Natural killer cell treated with Interleukin-12 subunit alpha and Interleukin-12 subunit beta and Interleukin-15 and Interleukin-18, amount 100 ng/mL, for 72 hours (primary cell): ENCODE measurements around the gene PPP2R2B. TPM values are rescaled to one million over a fixed set of nuclear protein-coding genes. Genes with fewer than 3 reads are reported as not detected.
A peak's percentile ranks its signal among the peaks of the same experiment; 100 is the strongest.

Experiments
- ATAC-seq, 2 donors: fragments of 150-1000 bp; cut with Tn5 transposase in 1 of 2; sonication (Bioruptor Pico), chemical (Tn5 transposase) in 1 of 2; 2 replicates each; pipeline ENCODE4 v1.10.0; 2021
- DNase-seq: peaks from one replicate; pipeline ENCODE4 v3.0.0; 2022; ENCODE audit warnings: low spot score
- H3K27ac Mint-ChIP-seq, 2 donors: 1 replicate in 1 of 2; 2 replicates in 1 of 2; pipeline ENCODE4 v1.8.0; 2022; ENCODE audit warnings: mixed read lengths in 2 of 2, mild to moderate bottlenecking in 1 of 2, moderate library complexity in 1 of 2
- H3K27me3 Mint-ChIP-seq, 2 donors: 1 replicate in 1 of 2; 2 replicates in 1 of 2; pipeline ENCODE4 v1.8.0; 2022; ENCODE audit warnings: mixed read lengths in 2 of 2
- H3K36me3 Mint-ChIP-seq: one replicate; pipeline ENCODE4 v1.8.0; 2022; ENCODE audit warnings: mixed read lengths
- H3K4me1 Mint-ChIP-seq, 2 donors: 1 replicate in 1 of 2; 2 replicates in 1 of 2; pipeline ENCODE4 v1.8.0; 2022; ENCODE audit warnings: low read depth in 2 of 2, mixed read lengths in 2 of 2, mild to moderate bottlenecking in 1 of 2
- H3K4me3 Mint-ChIP-seq: one replicate; pipeline ENCODE4 v1.8.0; 2022; ENCODE audit warnings: mixed read lengths
- H3K9me3 Mint-ChIP-seq: 2 replicates; pipeline ENCODE4 v1.8.0; 2022; ENCODE audit warnings: mixed read lengths
- total RNA-seq, 2 donors: library from RNA; stranded (reverse); gene quantifications; one replicate each; pipeline ENCODE4 v1.2.3, GENCODE V29; 2022

Gene PPP2R2B
- total RNA-seq, 2 donors from 2014 or later = 12.6 to 20.0 TPM

DNA sequence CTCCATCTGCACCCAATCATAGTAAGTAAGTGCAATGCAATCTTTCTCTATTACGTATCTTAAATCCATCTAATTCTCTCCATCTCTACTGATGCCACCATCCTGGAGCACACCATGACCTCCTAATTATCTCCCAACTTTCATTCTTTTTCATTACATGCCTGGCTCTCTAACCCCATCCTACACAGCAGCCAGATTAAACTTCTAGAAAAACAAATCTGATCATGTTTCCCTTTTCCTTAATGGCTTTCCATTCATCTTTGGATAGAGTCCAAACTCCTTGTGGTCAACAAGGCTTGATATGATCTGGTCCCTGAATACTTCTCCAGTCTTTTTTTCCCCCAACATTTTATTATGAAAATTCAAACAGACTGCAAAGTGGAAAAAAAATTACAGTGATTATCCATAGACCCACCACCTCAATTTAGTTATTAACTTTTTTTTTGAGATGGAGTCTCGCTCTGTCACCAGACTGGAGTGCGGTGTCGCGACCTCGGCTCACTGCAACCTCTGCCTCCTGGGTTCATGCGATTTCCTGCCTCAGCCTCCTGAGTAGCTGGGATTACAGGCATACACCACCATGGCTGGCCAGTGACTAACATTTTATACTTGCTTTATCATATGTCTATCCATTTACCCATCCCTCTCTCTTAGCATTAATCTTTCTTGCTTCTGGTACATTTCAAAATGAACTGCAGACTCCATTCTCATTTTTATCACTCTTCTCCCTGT is 5.2 kb downstream of the PPP2R2B start:
- Mint-ChIP-seq H3K4me1 (peaks cover 30 to 33% of the 10 kb centered on the region in 2 donors), H3K36me3 (peaks cover 4% of the 10 kb centered on the region)
- no peak for ATAC-seq

DNA sequence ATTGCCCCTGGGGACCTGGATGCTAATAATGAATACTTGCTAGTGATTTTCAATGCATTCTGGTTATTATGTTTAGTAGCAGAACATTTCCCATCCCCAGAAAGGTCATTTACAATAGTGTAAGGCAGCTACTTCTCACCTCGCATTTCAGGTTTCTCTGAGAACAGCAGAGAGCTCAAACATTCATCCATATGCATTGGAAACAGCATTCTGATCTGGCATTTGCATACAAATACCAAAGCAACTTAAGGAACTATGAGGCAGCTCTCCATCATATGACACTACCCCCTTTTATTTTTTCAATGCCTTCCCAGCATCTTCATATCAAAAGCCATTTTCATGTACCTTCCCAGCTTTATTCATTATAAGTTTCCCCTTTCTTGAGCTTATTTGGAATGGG is 6.4 kb downstream of the PPP2R2B start:
- DNase-seq (no peak), ATAC-seq (no peak)
- peaks cover 29 to 32% of the 10 kb centered on the region in 2 donors for H3K4me1 Mint-ChIP-seq
- no peaks in the 10 kb centered on the region for H3K9me3 Mint-ChIP-seq
- H3K4me3 Mint-ChIP-seq = no peak overlapping the region
- H3K27ac Mint-ChIP-seq = no peak overlapping the region
- peaks cover 4% of the 10 kb centered on the region for H3K36me3 Mint-ChIP-seq
- no peaks in the 10 kb centered on the region for H3K27me3 Mint-ChIP-seq

More for the DNA sequence above, 5.2 kb downstream of the PPP2R2B start:
- peak overlapping the region in 1 of 2 donors; percentile 14 for H3K27ac Mint-ChIP-seq
- no peaks in the 10 kb centered on the region for H3K27me3 Mint-ChIP-seq
- no peak for DNase-seq
- H3K4me3 Mint-ChIP-seq = no peak overlapping the region
- H3K9me3 Mint-ChIP-seq = no peaks in the 10 kb centered on the region

GRCh38 chr5:146867996-146868708 is 10.4 kb downstream of the PPP2R2B start:
- peaks cover 4% of the 10 kb centered on the region for H3K36me3 Mint-ChIP-seq
- no peak overlapping the region for H3K4me3 Mint-ChIP-seq
- no peak for DNase-seq
- peaks cover 8 to 14% of the 10 kb centered on the region in 2 donors for H3K4me1 Mint-ChIP-seq
- ATAC-seq = no peak
- peak overlapping the region in 1 of 2 donors; percentile 63 for H3K27ac Mint-ChIP-seq
- H3K27me3 Mint-ChIP-seq = no peaks in the 10 kb centered on the region
- H3K9me3 Mint-ChIP-seq = no peaks in the 10 kb centered on the region

GRCh38 chr5:146866263-146866662 is 12.3 kb downstream of the PPP2R2B start:
- no peak overlapping the region for H3K27ac Mint-ChIP-seq
- no peaks in the 10 kb centered on the region for H3K9me3 Mint-ChIP-seq
- H3K4me1 Mint-ChIP-seq = peaks cover 14 to 16% of the 10 kb centered on the region in 2 donors
- H3K27me3 Mint-ChIP-seq = no peaks in the 10 kb centered on the region
- no peak for DNase-seq
- ATAC-seq = no peak
- peaks cover 9% of the 10 kb centered on the region for H3K36me3 Mint-ChIP-seq
- H3K4me3 Mint-ChIP-seq = no peak overlapping the region

GRCh38 chr5:146862641-146863040 is 15.9 kb downstream of the PPP2R2B start:
- DNase-seq (no peak), ATAC-seq (no peak)
- H3K27ac Mint-ChIP-seq = no peak overlapping the region
- H3K27me3 Mint-ChIP-seq = no peaks in the 10 kb centered on the region
- no peak overlapping the region for H3K4me3 Mint-ChIP-seq
- peaks cover 5% of the 10 kb centered on the region for H3K36me3 Mint-ChIP-seq
- peaks cover 13 to 17% of the 10 kb centered on the region in 2 donors for H3K4me1 Mint-ChIP-seq
- no peaks in the 10 kb centered on the region for H3K9me3 Mint-ChIP-seq

GRCh38 chr5:146860213-146860893 is 18.2 kb downstream of the PPP2R2B start:
- Mint-ChIP-seq H3K36me3 (peaks cover 5% of the 10 kb centered on the region), H3K27ac (no peak overlapping the region), H3K27me3 (no peaks in the 10 kb centered on the region), H3K4me3 (no peak overlapping the region), H3K9me3 (no peaks in the 10 kb centered on the region), H3K4me1 (peaks cover 9 to 13% of the 10 kb centered on the region in 2 donors)
- ATAC-seq (no peak), DNase-seq (no peak)

GRCh38 chr5:146852089-146852488 is 26.5 kb downstream of the PPP2R2B start:
- ATAC-seq (no peak), DNase-seq (no peak)
- Mint-ChIP-seq H3K27me3 (no peaks in the 10 kb centered on the region), H3K4me1 (peaks cover 22 to 26% of the 10 kb centered on the region in 2 donors), H3K9me3 (no peaks in the 10 kb centered on the region), H3K36me3 (no peaks in the 10 kb centered on the region), H3K27ac (no peak overlapping the region), H3K4me3 (no peak overlapping the region)

GRCh38 chr5:146851133-146851532 is 27.4 kb downstream of the PPP2R2B start:
- Mint-ChIP-seq H3K9me3 (no peaks in the 10 kb centered on the region), H3K4me3 (no peak overlapping the region), H3K4me1 (peaks cover 24 to 26% of the 10 kb centered on the region in 2 donors), H3K36me3 (no peaks in the 10 kb centered on the region), H3K27ac (no peak overlapping the region), H3K27me3 (no peaks in the 10 kb centered on the region)
- ATAC-seq (no peak), DNase-seq (no peak)

DNA sequence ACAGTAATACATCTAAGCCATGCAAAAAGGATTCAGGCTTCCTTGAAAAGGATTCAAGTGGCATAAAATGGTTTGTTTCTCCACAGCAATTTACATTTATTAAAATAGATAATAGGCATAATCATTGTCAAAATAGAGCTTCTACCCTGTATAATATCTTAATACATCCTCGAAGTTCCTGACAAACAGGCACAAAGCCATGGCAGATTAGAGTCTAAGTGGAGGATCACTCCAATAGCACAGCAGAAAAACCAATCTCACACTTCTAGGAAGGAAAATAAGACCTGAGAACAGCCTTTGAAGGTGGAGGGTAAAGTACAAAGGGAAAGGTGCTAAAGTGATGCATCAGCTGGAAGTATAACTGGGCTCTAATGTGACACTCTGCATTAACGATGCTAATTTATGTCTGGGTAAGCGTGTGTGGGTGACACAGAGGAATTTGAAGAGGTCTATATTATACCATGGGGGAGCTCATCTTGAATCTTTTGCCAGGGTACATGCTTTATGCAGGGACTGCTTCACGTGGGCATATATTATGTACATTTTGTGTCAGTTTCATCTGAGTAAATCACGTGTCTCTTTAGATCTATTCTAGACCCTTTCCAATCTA is 28.8 kb downstream of the PPP2R2B start:
- ATAC-seq (no peak), DNase-seq (no peak)
- H3K4me3 Mint-ChIP-seq = no peak overlapping the region
- no peak overlapping the region for H3K27ac Mint-ChIP-seq
- no peaks in the 10 kb centered on the region for H3K9me3 Mint-ChIP-seq
- no peaks in the 10 kb centered on the region for H3K27me3 Mint-ChIP-seq
- peaks cover 26 to 27% of the 10 kb centered on the region in 2 donors for H3K4me1 Mint-ChIP-seq
- H3K36me3 Mint-ChIP-seq = no peaks in the 10 kb centered on the region

GRCh38 chr5:146848133-146848532 is 30.4 kb downstream of the PPP2R2B start:
- H3K36me3 Mint-ChIP-seq = no peaks in the 10 kb centered on the region
- H3K27ac Mint-ChIP-seq = no peak overlapping the region
- no peaks in the 10 kb centered on the region for H3K9me3 Mint-ChIP-seq
- no peak for ATAC-seq
- no peak for DNase-seq
- H3K4me1 Mint-ChIP-seq = peaks cover 20 to 24% of the 10 kb centered on the region in 2 donors
- no peak overlapping the region for H3K4me3 Mint-ChIP-seq
- no peaks in the 10 kb centered on the region for H3K27me3 Mint-ChIP-seq

- Mint-ChIP-seq H3K4me3 (no peak overlapping the region), H3K36me3 (peaks cover 11% of the 10 kb centered on the region), H3K4me1 (peaks cover 10 to 17% of the 10 kb centered on the region in 2 donors), H3K27me3 (no peaks in the 10 kb centered on the region), H3K9me3 (no peaks in the 10 kb centered on the region), H3K27ac (no peak overlapping the region)
- DNase-seq (no peak), ATAC-seq (no peak)
Observed at GRCh38 chr5:146840016-146840415, 38.5 kb downstream of the PPP2R2B start.

- H3K4me3 Mint-ChIP-seq = no peak overlapping the region
- ATAC-seq = no peak
- peak overlapping the region in 1 of 2 donors; percentile 36 for H3K27ac Mint-ChIP-seq
- H3K4me1 Mint-ChIP-seq = peaks cover 28 to 38% of the 10 kb centered on the region in 2 donors
- H3K27me3 Mint-ChIP-seq = no peaks in the 10 kb centered on the region
- H3K9me3 Mint-ChIP-seq = no peaks in the 10 kb centered on the region
- peaks cover 11% of the 10 kb centered on the region for H3K36me3 Mint-ChIP-seq
- no peak for DNase-seq
Observed at GRCh38 chr5:146836226-146836842, 42.2 kb downstream of the PPP2R2B start.

DNA sequence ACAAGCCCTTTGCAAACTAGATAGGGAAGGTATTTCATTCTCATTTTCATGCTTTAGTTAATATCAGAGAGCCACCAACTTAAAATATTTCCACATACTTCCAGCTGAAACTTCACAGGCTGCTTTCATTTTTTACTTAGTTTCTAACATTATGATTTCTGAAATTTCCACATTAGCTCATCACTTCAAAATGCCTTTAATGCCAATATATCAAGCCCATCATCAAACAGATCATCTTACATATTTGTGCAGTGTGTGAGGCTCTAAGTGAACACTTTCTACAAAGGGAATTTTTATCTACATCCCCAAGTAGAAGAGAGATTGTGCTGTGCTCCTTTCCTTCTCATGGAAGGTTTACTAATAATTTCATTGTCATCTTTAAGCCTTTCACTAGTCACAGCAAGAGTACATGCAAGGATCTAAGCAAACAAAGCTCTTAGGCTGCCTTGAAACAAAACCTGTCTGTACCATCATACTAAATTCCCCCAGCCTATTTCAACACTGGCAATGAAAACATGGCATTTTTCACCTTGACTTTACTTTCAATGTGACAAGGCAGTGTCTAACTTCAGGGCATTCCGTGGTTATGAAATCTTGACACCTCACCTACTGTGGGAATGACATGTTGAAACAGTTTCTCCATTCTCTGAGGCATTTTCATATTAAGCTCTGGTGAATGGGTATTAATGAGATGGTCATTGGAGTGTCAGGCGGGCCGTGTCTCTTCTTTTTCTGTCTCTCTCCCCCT is 45.4 kb downstream of the PPP2R2B start:
- Mint-ChIP-seq H3K27ac (peak overlapping the region; percentile 66 to 90), H3K9me3 (no peaks in the 10 kb centered on the region), H3K36me3 (peaks cover 4% of the 10 kb centered on the region), H3K27me3 (no peaks in the 10 kb centered on the region), H3K4me1 (peaks cover 28 to 37% of the 10 kb centered on the region in 2 donors), H3K4me3 (peak overlapping the region; percentile 44)
- ATAC-seq (peak; percentile 76 to 93), DNase-seq (peak; percentile 73)
